ENCODE results near the gene UST.
"Not testable (repeated sequence)": the region's sequence is repeated elsewhere in the genome, so short reads cannot be mapped to it uniquely, and the experiment has no call there.

UST gene

GRCh38 chr6:148874698-148875293 lies 128.0 kb downstream of the UST start:
- DNase-seq, result no peak

GRCh38 chr6:148878683-148879082 lies 131.9 kb downstream of the UST start:
- no peak for DNase-seq

- DNase-seq, result not testable (repeated sequence)
These were observed 133.9 kb downstream of the UST start for GRCh38 chr6:148880742-148881141.

GRCh38 chr6:148881593-148882311 lies 134.9 kb downstream of the UST start:
- DNase-seq, result no peak

- DNase-seq, result no peak
These were observed 136.4 kb downstream of the UST start for GRCh38 chr6:148883270-148883669.

GRCh38 chr6:148884461-148884860 lies 137.6 kb downstream of the UST start:
- DNase-seq, result no peak

GRCh38 chr6:148885136-148885865 lies 138.5 kb downstream of the UST start:
- no peak for DNase-seq

GRCh38 chr6:148885925-148886845 lies 139.4 kb downstream of the UST start:
- DNase-seq, result no peak

GRCh38 chr6:148887181-148887580 lies 140.4 kb downstream of the UST start:
- no peak for DNase-seq

- no peak for DNase-seq
These were observed 142.0 kb downstream of the UST start for GRCh38 chr6:148888856-148889255.

GRCh38 chr6:148890096-148890495 lies 143.3 kb downstream of the UST start:
- DNase-seq, result no peak

GRCh38 chr6:148890652-148891404 lies 144.0 kb downstream of the UST start:
- no peak for DNase-seq

- DNase-seq, result no peak
These were observed 144.6 kb downstream of the UST start for GRCh38 chr6:148891405-148891783.

- DNase-seq, result no peak
These were observed 145.4 kb downstream of the UST start for GRCh38 chr6:148892247-148892646.

GRCh38 chr6:148893073-148893472 lies 146.2 kb downstream of the UST start:
- DNase-seq, result no peak

- no peak for DNase-seq
These were observed 146.7 kb downstream of the UST start for GRCh38 chr6:148893481-148893880.

GRCh38 chr6:148898376-148899014 lies 151.7 kb downstream of the UST start:
- no peak for DNase-seq

GRCh38 chr6:148904896-148905870 lies 158.4 kb downstream of the UST start:
- DNase-seq, result no peak

GRCh38 chr6:148905901-148906300 lies 159.1 kb downstream of the UST start:
- DNase-seq, result no peak

- DNase-seq, result no peak
These were observed 159.6 kb downstream of the UST start for GRCh38 chr6:148906386-148906785.
